MM.1S (cell line): ENCODE results near the gene MEGF11.

Experiments
- DNase-seq: peaks from one replicate; pipeline ENCODE4 v3.0.0-alpha.2; 2015
- H2AFZ ChIP-seq: fragments of 300-600 bp; sonication (generic); 2 replicates; pipeline ENCODE4 v1.6.0; 2016; ENCODE audit warnings: antibody characterized with exemption, low read length
- H3F3A ChIP-seq: fragments of 300-600 bp; sonication (generic); 2 replicates; pipeline ENCODE4 v1.6.1; 2016; ENCODE audit warnings: mild to moderate bottlenecking, antibody characterized with exemption, low read length, moderate library complexity, mixed read lengths; ENCODE audit not compliant: insufficient read depth
- H3K27ac ChIP-seq: fragments of 300-600 bp; sonication (generic); 2 replicates; pipeline ENCODE4 v1.5.1; 2016; ENCODE audit warnings: mild to moderate bottlenecking, low read length
- H3K27me3 ChIP-seq: fragments of 300-600 bp; sonication (generic); replicated peaks from 2 replicates; pipeline ENCODE4 v1.6.0; 2016; ENCODE audit warnings: low read length; ENCODE audit not compliant: insufficient read depth
- H3K36me3 ChIP-seq: fragments of 300-600 bp; sonication (generic); replicated peaks from 2 replicates; pipeline ENCODE4 v1.6.1; 2016; ENCODE audit warnings: mild to moderate bottlenecking, low read length, mixed read lengths; ENCODE audit not compliant: insufficient read depth
- H3K4me1 ChIP-seq: fragments of 300-600 bp; sonication (generic); 2 replicates; pipeline ENCODE4 v1.6.1; 2016; ENCODE audit warnings: low read length, mixed read lengths
- H3K4me2 ChIP-seq: fragments of 300-600 bp; sonication (generic); 2 replicates; pipeline ENCODE4 v1.6.0; 2016; ENCODE audit warnings: low read depth, low read length
- H3K4me3 ChIP-seq: fragments of 300-600 bp; sonication (generic); 2 replicates; pipeline ENCODE4 v1.5.1; 2016; ENCODE audit warnings: low read length, mixed read lengths
- H3K79me2 ChIP-seq: fragments of 300-600 bp; sonication (generic); 2 replicates; pipeline ENCODE4 v1.6.1; 2016; ENCODE audit warnings: mixed run types, low read length, mixed read lengths
- H3K9ac ChIP-seq: fragments of 300-600 bp; sonication (generic); 2 replicates; pipeline ENCODE4 v1.6.1; 2016; ENCODE audit warnings: low read length, mixed read lengths
- H3K9me2 ChIP-seq: fragments of 300-600 bp; sonication (generic); replicated peaks from 2 replicates; pipeline ENCODE4 v1.6.1; 2016; ENCODE audit warnings: mild to moderate bottlenecking, low read length, mixed read lengths; ENCODE audit not compliant: insufficient read depth
- H3K9me3 ChIP-seq: fragments of 300-600 bp; sonication (generic); replicated peaks from 2 replicates; pipeline ENCODE4 v1.6.1; 2016; ENCODE audit warnings: mild to moderate bottlenecking, low read length, mixed read lengths; ENCODE audit not compliant: insufficient read depth
- H4K20me1 ChIP-seq: fragments of 300-600 bp; sonication (generic); 2 replicates; pipeline ENCODE4 v1.6.1; 2016; ENCODE audit warnings: mild to moderate bottlenecking, low read length, moderate library complexity, mixed read lengths; ENCODE audit not compliant: insufficient read depth
- EZH2 ChIP-seq: fragments of 300-600 bp; sonication (generic); optimal IDR thresholded peaks from 2 replicates; pipeline ENCODE3; 2017; ENCODE audit warnings: low read depth, mild to moderate bottlenecking, antibody characterized with exemption, low read length, mixed read lengths
- EZH2phosphoT487 ChIP-seq: fragments of 300-600 bp; sonication (generic); IDR thresholded peaks from 2 replicates; pipeline ENCODE4 v1.6.1; 2018; ENCODE audit warnings: antibody characterized with exemption, low read length
- TF ChIP-seq, protein P1 (sequence below): fragments of 300-600 bp; sonication (generic); IDR thresholded peaks from 2 replicates; pipeline ENCODE4 v1.5.1; 2016; ENCODE audit warnings: antibody characterized with exemption, low read length, mixed read lengths

The MEGF11 gene

DNA sequence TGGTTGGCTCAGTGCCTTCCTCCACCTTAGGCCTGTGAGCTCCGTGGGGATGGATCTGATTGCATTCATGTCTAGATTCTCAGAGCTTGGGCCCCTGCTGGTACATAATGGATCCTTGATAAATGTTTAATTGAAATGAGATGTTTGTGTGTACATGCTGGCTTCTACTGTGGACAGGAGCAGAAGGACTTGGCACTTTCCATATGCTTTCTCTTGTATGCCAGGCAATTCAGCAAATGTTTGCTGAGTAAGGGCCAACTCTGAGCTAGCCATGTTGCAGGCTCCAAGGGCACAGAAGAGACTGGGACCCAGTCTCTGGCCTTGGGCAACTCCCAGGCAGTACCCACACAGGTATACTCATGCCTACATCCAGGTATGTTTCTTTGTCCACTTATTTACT is 317.3 kb downstream of the MEGF11 start:
- H3K9me2 ChIP-seq, result no peaks in the 10 kb centered on the region
- no peaks in the 10 kb centered on the region for H3K27me3 ChIP-seq
- H3K36me3 ChIP-seq, result no peaks in the 10 kb centered on the region
- no peaks in the 10 kb centered on the region for H3K4me1 ChIP-seq
- no peak for DNase-seq
- no peaks in the 10 kb centered on the region for H3K79me2 ChIP-seq
- no peak overlapping the region for H3K4me2 ChIP-seq
- TF ChIP-seq, protein P1, sequence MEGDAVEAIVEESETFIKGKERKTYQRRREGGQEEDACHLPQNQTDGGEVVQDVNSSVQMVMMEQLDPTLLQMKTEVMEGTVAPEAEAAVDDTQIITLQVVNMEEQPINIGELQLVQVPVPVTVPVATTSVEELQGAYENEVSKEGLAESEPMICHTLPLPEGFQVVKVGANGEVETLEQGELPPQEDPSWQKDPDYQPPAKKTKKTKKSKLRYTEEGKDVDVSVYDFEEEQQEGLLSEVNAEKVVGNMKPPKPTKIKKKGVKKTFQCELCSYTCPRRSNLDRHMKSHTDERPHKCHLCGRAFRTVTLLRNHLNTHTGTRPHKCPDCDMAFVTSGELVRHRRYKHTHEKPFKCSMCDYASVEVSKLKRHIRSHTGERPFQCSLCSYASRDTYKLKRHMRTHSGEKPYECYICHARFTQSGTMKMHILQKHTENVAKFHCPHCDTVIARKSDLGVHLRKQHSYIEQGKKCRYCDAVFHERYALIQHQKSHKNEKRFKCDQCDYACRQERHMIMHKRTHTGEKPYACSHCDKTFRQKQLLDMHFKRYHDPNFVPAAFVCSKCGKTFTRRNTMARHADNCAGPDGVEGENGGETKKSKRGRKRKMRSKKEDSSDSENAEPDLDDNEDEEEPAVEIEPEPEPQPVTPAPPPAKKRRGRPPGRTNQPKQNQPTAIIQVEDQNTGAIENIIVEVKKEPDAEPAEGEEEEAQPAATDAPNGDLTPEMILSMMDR, result no peak
- TF ChIP-seq EZH2phosphoT487 (no peak), EZH2 (no peak)
- H3K9ac ChIP-seq, result no peak overlapping the region
- no peaks in the 10 kb centered on the region for H4K20me1 ChIP-seq
- no peaks in the 10 kb centered on the region for H3K9me3 ChIP-seq
- H3K27ac ChIP-seq, result no peak overlapping the region
- no peaks in the 10 kb centered on the region for H3F3A ChIP-seq
- no peak overlapping the region for H2AFZ ChIP-seq
- H3K4me3 ChIP-seq, result no peak overlapping the region

DNA sequence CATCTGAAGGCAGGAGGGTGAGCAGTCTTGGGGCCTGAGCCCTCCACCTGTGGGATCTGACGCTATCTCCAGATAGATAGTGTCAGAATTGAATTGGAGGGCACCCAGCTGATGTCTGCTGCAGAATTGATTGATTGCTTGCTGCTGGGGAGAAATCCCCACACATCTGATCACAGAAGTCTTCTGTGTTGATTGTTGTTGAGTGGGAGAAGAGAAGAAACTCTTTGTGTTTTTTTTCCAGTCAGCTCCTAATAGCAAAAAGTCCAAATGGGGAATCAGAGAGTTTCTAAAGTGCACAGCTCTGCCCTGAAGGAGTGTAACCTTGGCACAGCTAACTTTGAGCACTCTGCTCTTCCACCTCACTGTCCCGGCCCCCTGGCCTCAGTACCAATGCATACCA is 318.2 kb downstream of the MEGF11 start:
- H3K36me3 ChIP-seq, result no peaks in the 10 kb centered on the region
- no peak overlapping the region for H3K4me2 ChIP-seq
- no peaks in the 10 kb centered on the region for H3K9me3 ChIP-seq
- DNase-seq, result no peak
- H4K20me1 ChIP-seq, result no peaks in the 10 kb centered on the region
- H3K9me2 ChIP-seq, result no peaks in the 10 kb centered on the region
- no peak overlapping the region for H3K4me3 ChIP-seq
- no peak overlapping the region for H3K27ac ChIP-seq
- no peak overlapping the region for H2AFZ ChIP-seq
- TF ChIP-seq EZH2 (no peak), EZH2phosphoT487 (no peak)
- TF ChIP-seq, protein P1, result no peak
- H3K4me1 ChIP-seq, result no peaks in the 10 kb centered on the region
- H3F3A ChIP-seq, result no peaks in the 10 kb centered on the region
- no peak overlapping the region for H3K9ac ChIP-seq
- H3K79me2 ChIP-seq, result no peaks in the 10 kb centered on the region
- H3K27me3 ChIP-seq, result no peaks in the 10 kb centered on the region

DNA sequence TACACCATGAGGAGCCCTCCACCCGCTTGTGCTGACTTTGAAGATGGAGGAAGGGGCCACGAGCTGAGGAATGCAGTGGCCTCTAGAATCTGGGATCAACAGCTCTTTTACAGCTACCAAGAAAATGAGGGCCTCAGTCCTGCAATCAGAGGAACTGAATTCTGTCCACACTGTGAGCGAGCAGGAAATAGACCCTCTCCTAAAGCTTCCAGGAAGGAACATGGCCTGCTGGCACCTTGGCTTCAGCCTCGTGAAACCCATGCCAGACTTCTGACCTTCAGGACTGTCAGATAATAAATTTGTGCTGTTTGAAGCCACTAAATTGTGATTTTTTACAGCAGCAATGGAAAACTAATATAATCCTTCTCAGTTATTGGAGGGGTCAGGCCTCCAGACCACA is 322.3 kb downstream of the MEGF11 start:
- Histone ChIP-seq H3K9ac (no peak overlapping the region), H3K27ac (no peak overlapping the region), H3K79me2 (no peaks in the 10 kb centered on the region), H3K4me1 (no peaks in the 10 kb centered on the region), H3K4me3 (no peak overlapping the region), H3K27me3 (no peaks in the 10 kb centered on the region), H3K36me3 (no peaks in the 10 kb centered on the region), H3F3A (no peaks in the 10 kb centered on the region), H3K4me2 (no peak overlapping the region), H3K9me3 (no peaks in the 10 kb centered on the region), H2AFZ (no peak overlapping the region), H4K20me1 (no peaks in the 10 kb centered on the region), H3K9me2 (no peaks in the 10 kb centered on the region)
- DNase-seq, result no peak
- TF ChIP-seq, protein P1, result no peak
- TF ChIP-seq EZH2phosphoT487, result no peak
- no peak for TF ChIP-seq EZH2

DNA sequence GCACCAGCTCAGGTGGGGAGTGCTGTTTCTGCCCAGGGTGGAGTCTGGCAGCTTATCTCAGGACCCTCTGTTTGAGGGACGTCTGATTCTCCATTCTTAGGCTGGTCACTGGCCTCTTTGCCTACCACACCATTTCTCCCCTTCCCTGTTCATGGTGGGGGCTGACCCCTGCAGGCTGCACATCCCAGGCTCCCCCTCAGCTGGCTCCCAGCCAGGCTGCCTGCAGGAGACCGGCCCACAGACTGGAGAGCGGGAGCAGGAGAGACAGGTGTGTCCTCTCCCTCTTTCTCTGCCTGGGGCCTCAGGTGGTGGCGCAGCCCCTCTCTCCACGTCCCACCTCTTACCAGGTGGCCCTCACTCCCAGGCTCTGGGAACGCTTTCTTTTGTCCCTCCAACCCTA is 323.4 kb downstream of the MEGF11 start:
- H2AFZ ChIP-seq, result no peak overlapping the region
- no peaks in the 10 kb centered on the region for H3K9me3 ChIP-seq
- H3K9ac ChIP-seq, result no peak overlapping the region
- H3K4me1 ChIP-seq, result no peaks in the 10 kb centered on the region
- H3K36me3 ChIP-seq, result no peaks in the 10 kb centered on the region
- no peaks in the 10 kb centered on the region for H3K27me3 ChIP-seq
- no peak overlapping the region for H3K4me2 ChIP-seq
- H3K79me2 ChIP-seq, result no peaks in the 10 kb centered on the region
- no peaks in the 10 kb centered on the region for H3F3A ChIP-seq
- no peak for DNase-seq
- H3K9me2 ChIP-seq, result no peaks in the 10 kb centered on the region
- H3K4me3 ChIP-seq, result no peak overlapping the region
- no peak overlapping the region for H3K27ac ChIP-seq
- no peaks in the 10 kb centered on the region for H4K20me1 ChIP-seq
- TF ChIP-seq EZH2 (no peak), EZH2phosphoT487 (no peak)
- TF ChIP-seq, protein P1, result no peak
